Measurements from ENCODE around the gene KRTAP10-4. TPM values are rescaled to one million over a fixed set of nuclear protein-coding genes. Genes with fewer than 3 reads are reported as not detected.
A peak's percentile ranks its signal among the peaks of the same experiment; 100 is the strongest.
"Not testable (repeated sequence)": the region's sequence is repeated elsewhere in the genome, so short reads cannot be mapped to it uniquely, and the experiment has no call there.

The KRTAP10-4 gene
- total RNA-seq, 4 donors from 2014 or later = 2.7 to 11.8 (median 4.9) TPM; not detected in 1

GRCh38 chr21:44596068-44596725 is 22.7 kb downstream of the KRTAP10-4 start:
- 56% methylated on average over 4 of the region's 9 CpGs for WGBS
- Histone ChIP-seq H3K9me3 (no peaks in the 10 kb centered on the region), H3K27ac (no peak overlapping the region), H3K36me3 (no peaks in the 10 kb centered on the region), H3K4me3 (no peak overlapping the region), H3K4me1 (peaks cover 10% of the 10 kb centered on the region), H3K27me3 (peaks cover 29% of the 10 kb centered on the region)
- TF ChIP-seq EP300 (IDR thresholded peaks at IDR 0.05) (no peak), CTCF (IDR thresholded peaks at IDR 0.05) (no peak), POLR2AphosphoS5 (IDR thresholded peaks at IDR 0.05) (no peak), POLR2A (IDR thresholded peaks at IDR 0.05) (no peak)
- DNase-seq (ENCODE audit: low spot score in 2 of 2) = peak in 1 of 2 donors; percentile 43

- 82% methylated on average over 11 of the region's 11 CpGs for WGBS
- H3K9me3 ChIP-seq = no peaks in the 10 kb centered on the region
- H3K27me3 ChIP-seq = peaks cover 36% of the 10 kb centered on the region
Measured at GRCh38 chr21:44598061-44598460, 24.5 kb downstream of the KRTAP10-4 start.

GRCh38 chr21:44599264-44600029 is 25.9 kb downstream of the KRTAP10-4 start:
- peak in 1 of 2 donors; percentile 65 for DNase-seq (ENCODE audit: low spot score in 2 of 2)
- H3K27ac ChIP-seq = no peak overlapping the region
- 88% methylated on average over 8 of the region's 8 CpGs for WGBS

More at GRCh38 chr21:44598061-44598460, 24.5 kb downstream of the KRTAP10-4 start:
- Histone ChIP-seq H3K4me1 (no peaks in the 10 kb centered on the region), H3K27ac (no peak overlapping the region), H3K36me3 (no peaks in the 10 kb centered on the region), H3K4me3 (no peak overlapping the region)
- TF ChIP-seq EP300 (IDR thresholded peaks at IDR 0.05) (no peak), POLR2AphosphoS5 (IDR thresholded peaks at IDR 0.05) (no peak), POLR2A (IDR thresholded peaks at IDR 0.05) (no peak), CTCF (IDR thresholded peaks at IDR 0.05) (no peak)
- DNase-seq (ENCODE audit: low spot score in 2 of 2) = no peak

GRCh38 chr21:44600118-44600978 is 26.8 kb downstream of the KRTAP10-4 start, which contains the start of gene KRTAP10-7:
Gene KRTAP10-7 (plus strand): TSS chr21:44600597. CDS start chr21:44600622, 25 bp downstream.
- H3K36me3 ChIP-seq; H3K9me3 ChIP-seq; H3K27ac ChIP-seq; H3K4me1 ChIP-seq; H3K4me3 ChIP-seq; DNase-seq (ENCODE audit: low spot score in 2 of 2): not testable (repeated sequence)
- 80% methylated on average over 19 of the region's 23 CpGs for WGBS
- peaks cover 46% of the 10 kb centered on the region for H3K27me3 ChIP-seq

More at GRCh38 chr21:44599264-44600029, 25.9 kb downstream of the KRTAP10-4 start:
- Histone ChIP-seq H3K27me3 (peaks cover 46% of the 10 kb centered on the region), H3K4me3 (no peak overlapping the region), H3K9me3 (no peaks in the 10 kb centered on the region), H3K4me1 (no peaks in the 10 kb centered on the region), H3K36me3 (no peaks in the 10 kb centered on the region)
- TF ChIP-seq CTCF (IDR thresholded peaks at IDR 0.05) = no peak
- no peak for TF ChIP-seq POLR2A (IDR thresholded peaks at IDR 0.05)
- TF ChIP-seq EP300 (IDR thresholded peaks at IDR 0.05) = no peak
- no peak for TF ChIP-seq POLR2AphosphoS5 (IDR thresholded peaks at IDR 0.05)

GRCh38 chr21:44601091-44601490 is 27.6 kb downstream of the KRTAP10-4 start:
- not testable (repeated sequence) for H3K9me3 ChIP-seq; H3K4me1 ChIP-seq; H3K27ac ChIP-seq; H3K36me3 ChIP-seq; DNase-seq (ENCODE audit: low spot score in 2 of 2); H3K4me3 ChIP-seq
- 63% methylated on average over 4 of the region's 10 CpGs for WGBS
- peaks cover 46% of the 10 kb centered on the region for H3K27me3 ChIP-seq
